HG03045 (cell line): ENCODE data around the gene NOL12.
"Not testable (repeated sequence)": the region's sequence is repeated elsewhere in the genome, so short reads cannot be mapped to it uniquely, and the experiment has no call there.

Experiments used
- ATAC-seq: cut with Tn5 transposase; IDR thresholded peaks from one replicate; pipeline ENCODE4 v1.9.1; 2021; ENCODE audit warnings: mild to moderate bottlenecking, moderate library complexity; ENCODE audit not compliant: unreplicated experiment

NOL12 gene

DNA sequence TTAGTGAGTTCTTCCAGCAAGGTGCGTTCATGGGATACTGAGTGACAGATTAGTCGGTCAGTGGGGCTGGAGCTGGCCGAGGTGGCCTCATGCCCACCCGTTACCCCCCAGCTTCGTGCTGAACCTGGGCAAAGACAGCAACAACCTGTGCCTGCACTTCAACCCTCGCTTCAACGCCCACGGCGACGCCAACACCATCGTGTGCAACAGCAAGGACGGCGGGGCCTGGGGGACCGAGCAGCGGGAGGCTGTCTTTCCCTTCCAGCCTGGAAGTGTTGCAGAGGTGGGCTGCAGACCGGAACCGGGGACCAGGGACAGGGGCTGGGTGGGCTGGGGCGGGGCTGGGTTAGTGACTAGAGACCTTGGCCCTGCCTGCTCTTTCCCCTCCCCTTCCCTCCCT is 7.8 kb upstream of the NOL12 start:
- no peak for ATAC-seq

DNA sequence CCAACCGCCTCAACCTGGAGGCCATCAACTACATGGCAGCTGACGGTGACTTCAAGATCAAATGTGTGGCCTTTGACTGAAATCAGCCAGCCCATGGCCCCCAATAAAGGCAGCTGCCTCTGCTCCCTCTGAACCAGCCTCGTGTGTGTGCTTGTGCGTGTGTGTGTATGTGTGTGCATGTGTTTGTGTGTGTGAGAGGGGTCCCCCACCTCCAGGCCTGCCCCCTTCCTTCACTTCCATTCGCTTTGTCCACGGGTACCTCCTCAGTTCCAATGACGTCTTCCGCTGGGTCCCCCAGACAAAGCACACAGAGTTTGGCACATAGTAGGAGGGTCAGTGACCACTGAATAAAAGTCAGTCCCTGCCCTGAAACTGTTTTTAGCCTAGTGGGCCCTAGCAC is 6.5 kb upstream of the NOL12 start:
- no peak for ATAC-seq

DNA sequence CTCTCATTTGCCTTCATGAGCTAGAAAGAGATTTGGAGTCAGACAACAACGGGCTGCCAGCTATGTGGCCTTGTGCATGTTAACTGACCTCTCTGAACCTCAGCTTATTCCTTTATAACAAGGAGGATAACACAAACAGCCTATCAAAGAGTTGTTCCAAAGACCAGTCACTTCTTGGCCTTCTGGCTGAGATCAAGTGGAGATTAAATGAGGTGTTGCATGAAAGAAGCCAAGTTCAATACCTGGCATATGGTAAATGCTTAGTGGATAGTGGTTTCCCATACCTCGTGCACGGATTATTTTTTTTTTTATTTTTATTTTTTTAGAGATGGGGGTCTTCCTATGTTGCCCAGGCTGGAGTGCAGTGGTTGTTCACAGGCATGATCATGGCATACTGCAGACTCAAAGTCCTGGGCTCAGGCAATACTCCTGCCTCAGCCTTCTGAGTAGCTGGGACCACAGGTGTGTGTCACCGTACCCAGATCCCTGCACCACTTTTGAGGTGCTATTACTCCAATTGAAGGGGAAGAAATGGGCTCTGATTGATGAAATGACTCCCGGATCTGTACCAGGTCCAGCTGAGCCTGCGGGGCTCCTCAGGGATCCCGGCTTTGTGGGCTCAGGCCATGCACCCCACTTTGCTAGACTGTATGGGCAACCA is 5.8 kb upstream of the NOL12 start:
- no peak for ATAC-seq

DNA sequence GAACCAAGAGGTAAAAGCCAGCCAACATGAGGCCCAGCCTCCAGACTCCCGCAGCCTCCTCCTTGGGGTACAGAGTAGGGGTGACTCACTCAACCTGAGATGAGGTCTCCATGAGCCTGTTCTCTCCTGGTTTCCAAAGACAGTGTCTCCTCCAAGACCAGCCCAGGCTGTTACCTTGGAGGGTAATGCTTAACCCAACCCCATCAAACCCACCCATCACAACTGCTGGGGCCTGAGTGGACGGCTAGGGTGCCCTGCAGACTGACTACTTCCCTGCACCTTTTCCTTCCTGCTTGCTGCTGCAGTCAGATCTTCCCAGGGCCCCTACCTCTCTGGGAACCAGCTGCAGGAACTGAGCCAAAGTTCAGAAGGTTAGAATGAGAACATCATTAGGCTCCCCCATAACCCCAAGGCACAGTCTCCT is 5.1 kb upstream of the NOL12 start:
- no peak for ATAC-seq

DNA sequence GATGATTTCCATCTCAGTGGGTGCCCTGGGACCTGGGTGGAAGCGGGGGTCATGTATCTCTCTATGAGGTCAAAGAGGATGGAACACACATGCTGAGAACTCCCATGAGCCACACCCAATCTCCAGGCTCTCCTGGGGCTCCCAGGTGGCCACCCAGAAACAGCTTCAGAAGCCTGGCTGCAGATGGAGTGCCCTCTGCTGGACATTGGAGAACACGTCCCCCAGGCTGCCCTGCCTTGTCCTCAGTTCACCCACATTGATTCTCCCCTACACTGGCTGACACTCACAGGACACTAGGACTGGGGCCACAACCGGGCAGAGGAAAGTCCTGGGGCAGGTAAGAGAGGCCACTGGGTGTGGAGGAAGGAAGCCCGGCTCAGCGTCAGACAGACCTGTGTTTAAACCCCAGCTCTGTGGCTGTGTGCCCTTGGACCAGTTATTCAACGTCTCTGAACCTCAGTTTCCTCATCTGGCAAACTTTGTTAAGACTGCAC is 4.5 kb upstream of the NOL12 start:
- no peak for ATAC-seq

DNA sequence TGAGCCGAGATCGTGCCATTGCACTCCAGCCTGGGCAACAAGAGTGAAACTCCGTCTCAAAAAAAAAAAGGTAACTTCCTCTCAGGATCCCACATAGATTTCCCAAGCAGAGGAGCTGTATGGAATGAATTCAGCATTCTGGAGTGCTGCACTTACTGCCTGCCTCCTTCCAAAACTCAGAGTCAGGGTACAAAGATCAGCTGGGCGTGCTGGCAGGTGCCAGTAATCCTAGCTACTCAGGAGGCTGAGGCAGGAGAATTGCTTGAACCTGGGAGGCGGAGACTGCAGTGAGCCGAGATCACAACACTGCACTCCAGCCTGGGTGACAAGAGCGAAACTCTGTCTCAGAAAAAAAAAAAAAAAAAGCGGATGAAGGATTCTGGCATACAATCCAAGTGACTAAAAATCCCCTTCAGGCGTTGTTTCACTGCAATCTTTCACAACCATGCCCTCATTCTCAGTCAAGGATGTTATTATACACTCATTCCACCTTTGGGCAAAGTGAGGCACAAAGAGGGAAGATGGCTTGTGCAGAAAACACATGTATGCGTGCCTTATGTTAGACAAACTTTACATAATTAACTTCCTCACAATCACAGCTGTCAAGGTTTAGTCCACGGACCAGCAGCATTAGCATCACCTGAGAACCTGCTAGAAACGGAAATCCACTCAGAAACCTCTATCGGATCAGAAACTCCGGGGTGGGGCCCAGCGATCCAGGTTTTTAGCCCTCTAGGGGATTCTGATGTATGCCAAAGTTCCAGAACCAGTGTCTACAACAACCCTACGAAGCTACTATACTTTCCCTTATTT is 1.1 kb upstream of the NOL12 start:
- no peak for ATAC-seq

DNA sequence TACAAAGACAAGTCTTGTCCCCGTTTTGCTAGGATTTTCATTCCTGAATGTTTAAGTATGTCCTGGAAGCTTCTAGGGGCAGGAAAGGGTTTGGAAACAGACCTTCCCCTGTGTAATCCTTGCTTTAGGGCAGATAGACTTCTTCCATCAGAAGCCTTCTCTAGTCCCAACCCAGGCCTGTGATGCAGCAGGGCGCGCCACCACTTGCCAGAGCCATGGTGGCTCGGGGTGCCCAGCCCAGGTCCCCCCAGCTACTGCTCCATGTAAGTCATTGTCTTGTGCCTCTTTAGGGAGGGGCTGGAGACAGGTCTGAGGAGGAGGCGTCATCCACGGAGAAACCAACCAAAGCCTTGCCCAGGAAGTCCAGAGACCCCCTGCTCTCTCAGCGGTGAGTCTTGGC is 4.3 kb downstream of the NOL12 start:
- ATAC-seq, result no peak

DNA sequence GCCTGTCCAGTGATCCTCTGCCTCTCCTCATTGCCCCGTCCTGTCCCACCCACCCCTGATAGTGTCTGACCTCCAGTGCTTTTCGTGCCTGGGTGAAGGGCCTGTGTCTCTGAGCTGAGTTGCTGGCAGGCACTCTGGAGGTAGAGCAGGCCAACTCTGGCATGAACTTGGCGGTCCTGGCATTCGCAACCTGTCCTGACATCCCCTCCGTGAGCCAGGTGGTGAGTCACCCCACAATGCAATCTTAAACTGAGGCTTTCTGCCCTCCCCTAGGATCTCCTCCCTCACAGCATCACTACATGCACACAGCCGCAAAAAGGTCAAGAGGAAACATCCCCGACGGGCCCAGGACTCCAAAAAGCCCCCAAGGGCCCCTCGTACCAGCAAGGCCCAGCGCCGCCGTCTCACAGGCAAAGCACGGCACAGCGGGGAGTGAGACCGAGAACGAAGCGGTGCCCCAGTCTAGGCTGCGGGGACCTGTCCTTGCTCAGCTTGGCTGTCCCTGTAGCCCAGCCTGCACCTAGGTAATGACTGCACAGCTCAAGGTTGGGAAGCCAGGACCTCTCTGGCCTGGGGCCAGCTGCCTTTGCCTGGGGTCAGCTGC is 4.9 kb downstream of the NOL12 start:
- no peak for ATAC-seq

DNA sequence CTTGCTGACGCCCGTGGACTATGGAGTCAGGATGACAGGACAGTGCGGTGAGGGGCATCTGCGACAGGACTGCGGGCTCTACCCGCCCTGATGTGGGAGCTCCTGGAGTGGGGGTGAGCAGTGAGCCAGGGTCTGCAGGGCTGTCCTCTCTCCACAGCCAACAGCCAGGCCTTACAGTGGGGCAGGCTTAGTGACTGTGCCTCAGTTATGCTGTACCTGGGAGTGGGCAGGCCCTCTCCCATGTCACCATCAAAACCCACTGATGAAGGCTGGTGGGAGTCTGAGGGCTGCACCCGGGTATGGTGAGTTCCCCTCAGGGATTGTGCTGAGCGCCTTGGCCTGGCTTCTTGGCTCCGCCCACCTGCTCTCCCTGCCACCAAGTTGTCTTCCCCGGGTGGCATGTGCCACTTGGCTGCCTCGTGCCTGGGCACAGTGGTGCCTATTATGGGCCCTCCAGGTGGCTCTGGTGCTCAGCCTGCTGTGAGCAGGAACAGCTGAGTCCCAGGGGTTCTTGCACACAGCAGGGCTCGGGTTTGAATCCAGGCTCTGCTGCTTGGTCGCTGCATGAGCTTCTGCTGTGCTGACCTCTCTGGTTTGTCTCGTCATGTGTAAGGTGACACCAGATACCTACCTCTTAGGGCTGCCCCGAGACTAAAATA is 6.6 kb downstream of the NOL12 start:
- no peak for ATAC-seq

DNA sequence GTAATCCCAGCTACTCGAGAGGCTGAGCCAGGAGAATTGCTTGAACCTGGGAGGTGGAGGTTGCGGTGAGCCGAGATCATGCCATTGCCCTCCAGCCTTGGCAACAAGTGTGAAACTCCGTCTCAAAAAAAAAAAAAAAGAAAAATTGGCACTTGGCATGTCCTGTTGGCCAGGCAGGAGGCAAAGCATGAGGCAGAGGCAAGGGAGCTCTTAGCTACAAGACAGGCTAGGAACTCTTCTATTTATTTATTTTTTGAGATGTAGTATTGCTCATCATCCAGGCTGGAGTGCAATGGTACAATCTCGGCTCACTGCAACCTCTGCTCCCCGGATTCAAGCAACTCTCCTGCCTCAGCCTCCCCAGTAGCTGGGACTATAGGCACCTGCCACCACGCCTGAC is 8.0 kb downstream of the NOL12 start:
- ATAC-seq, result not testable (repeated sequence)

DNA sequence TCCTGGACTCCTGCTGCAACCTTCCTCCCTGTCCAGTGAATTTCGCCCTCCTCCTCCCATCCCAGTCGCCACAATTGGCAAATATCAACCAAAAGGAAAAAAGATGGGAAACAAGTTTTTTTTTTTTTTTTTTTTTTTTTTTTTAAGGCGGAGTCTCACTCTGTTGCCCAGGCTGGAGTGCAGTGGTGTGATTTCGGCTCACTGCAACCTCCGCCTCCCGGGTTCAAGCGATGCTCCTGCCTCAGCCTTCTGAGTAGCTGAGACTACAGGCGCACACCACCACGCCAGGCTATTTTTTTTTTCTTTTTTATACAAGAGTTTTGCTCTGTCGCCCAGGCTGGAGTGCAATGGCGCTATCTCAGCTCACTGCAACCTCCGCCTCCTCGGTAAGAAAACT is 10.1 kb downstream of the NOL12 start:
- ATAC-seq, result not testable (repeated sequence)

DNA sequence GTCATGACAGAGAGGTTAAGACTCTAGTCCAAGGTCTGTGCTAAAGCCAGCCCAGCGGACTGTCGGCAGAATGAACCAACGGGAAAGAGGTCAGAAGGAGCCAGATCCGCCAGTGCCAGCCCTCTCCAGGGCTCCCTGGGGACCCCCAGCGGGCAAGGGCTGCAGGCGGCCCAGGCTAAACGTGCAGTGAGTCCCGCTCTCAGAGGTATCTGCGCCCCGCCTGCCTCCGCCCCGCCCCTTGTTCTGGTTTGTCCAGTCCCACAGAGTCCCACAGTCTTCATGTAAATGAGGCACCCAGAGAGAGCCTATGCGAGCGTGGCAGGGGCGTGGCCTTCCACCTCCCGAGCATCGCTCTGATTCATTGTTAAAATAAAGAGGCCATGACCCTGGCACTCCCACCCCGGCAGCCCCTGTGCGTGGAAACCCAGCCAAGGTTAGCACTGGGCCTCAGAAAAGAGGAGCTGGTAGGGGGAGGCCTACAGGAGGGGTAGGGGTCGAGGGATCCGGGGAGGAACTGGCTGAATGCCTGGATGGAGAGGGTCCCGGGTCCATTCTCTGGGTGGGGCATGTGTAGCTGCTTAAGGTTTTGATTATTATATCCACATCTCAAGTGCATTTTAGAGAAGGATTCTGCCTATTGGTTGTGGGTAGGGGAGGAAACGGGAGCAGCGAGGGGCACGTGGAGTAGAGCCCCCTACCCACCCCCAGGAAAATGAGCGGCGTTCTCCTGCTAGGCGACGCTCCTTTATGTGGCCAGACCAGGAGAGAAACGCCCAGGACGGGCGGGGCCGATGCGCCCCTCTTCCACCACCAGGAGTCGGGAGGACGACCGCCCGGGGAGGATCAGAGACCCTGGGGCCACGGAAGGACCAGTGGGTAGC is 10.8 kb downstream of the NOL12 start, which contains the start of gene TRIOBP:
Gene TRIOBP (plus strand): TSS at position 392 of the 881 bp plus-strand sequence. CDS start 4,318 bp downstream, outside the sequence.
- peak; percentile 78 for ATAC-seq

DNA sequence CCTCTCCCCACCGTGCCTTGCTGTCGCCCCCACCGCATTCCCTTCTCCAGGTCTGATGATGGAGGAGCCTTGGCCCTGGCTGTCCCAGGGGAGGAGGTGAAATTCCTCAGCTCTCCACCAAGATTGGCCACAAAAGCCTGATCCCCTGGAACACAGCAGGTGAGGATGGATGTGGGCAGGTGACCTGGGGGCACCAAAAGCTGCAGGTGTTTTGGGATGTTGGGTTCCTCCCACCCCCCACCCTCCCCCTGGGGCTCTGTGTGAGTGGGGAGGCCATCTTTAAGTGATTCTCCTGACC is 11.3 kb downstream of the NOL12 start:
- no peak for ATAC-seq

DNA sequence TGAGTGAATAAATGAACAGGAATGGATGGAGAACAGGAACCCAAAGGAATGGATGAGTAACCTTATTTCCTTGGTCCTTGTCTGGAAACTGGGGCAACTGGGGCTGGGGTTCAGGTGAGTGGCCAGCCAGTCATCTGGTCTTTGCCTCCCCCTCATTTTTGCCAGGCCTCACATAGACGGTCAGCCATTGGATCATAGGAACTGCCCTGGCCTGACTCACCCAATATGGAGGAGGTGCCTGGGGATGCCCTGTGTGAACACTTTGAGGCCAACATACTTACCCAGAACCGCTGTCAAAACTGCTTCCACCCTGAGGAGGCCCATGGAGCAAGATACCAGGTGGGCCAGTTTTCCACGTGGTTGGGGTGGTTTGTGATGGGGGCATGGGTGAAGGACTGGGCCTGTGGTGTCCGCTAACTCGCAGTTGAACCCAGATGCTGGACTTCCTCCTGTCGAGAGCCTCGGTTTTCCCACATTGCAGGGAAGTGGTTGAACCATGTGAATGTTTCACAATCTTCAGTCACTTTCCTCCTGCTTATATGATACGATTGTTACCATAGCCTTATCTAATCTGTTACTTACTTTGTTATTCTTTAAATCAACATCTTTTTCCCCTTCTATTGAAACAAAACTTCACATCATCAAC is 15.1 kb downstream of the NOL12 start:
- no peak for ATAC-seq

DNA sequence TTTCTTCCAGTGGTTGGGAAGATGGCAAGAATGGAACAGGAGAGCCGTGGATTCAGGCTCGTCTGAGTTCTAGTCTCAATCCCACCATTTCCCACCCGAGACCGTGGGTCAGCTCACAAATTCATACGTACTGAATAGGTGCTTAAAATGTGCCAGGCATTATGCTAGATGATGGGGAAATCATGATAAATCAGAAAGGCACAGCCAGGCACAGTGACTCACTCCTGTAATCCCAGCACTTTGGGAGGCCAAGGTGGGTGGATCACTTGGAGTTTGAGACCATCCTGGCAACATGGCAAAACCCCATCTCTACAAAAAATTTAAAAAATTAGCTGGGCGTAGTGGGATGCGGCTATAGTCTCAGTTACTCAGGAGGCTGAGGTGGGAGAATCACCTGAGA is 17.8 kb downstream of the NOL12 start:
- ATAC-seq, result no peak

DNA sequence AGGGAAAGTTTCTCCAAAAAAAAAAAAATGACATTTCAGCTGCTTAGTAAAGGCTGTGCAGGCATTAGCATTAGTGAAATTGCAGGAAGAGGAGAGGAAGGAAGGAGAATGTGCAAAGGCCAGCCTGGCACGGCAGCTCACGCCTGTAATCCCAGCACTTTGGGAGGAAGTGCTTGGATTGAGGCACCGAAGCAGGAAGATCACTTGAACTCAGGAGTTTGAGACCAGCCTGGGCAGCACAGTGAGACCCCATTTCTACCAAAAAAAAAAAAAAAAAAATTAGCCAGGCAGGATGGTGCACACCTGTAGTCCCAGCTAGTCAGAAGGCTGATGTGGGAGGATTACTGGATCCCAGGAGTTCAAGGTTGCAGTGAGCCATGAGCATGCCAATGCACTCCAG is 18.5 kb downstream of the NOL12 start:
- no peak for ATAC-seq

DNA sequence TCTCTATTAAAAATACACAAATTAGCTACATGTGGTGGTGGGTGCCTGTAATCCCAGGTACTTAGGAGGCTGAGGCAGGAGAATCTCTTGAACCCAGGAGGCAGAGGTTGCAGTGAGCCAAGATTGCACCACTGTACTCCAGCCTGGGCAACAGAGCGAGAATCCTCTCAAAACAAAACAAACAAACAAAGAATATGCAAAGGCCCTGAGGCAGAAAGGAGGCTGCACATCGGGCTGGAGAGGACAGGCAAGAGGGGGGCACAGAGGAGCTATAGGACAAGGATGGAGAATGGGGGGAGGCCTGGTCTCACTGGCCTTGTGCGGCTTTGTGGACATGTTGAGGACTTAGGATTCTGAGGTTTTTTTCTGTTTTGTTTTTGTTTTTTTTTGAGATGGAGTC is 19.1 kb downstream of the NOL12 start:
- no peak for ATAC-seq

DNA sequence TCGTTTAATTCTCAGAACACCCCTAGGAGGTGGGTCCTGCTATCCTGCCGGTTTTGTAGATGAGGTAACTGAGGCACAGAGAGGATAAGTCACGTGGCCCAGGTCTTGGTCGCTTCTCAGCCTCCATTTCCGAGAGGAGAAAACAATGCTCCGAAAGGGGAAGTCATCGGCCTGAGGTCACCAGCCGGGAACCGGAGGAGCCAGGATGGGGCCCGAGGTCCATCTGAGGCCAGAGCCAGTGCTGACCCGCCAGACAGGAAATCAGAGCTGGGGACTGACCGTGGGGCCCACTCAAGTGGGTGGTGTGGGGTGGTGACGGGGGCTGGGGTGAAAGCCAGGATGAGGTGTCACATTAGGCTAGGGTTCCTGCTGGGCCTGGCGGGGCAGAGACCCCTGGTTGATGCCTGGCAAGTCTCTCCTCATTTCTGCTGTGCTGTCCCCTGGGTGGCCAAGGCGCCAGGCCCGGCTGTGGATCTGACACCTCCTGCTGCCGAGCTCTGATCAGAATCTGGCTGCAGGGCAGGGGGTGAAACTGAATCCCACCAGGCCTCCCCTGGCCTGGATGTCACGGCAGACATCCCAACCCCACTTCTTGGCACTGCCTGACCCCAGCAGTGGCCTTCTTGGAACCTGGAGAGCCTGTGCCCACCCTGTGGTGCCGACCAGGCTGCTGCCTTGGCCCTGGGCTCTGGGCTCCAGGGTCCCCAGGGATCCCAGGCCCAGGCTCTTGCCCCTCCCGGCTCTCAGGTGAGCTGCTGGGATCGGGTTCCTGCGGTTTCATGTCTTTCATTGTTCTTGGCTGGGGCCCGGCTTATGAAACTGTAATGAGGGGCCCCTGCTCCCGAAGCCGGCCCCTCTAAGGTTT is 22.7 kb downstream of the NOL12 start:
- no peak for ATAC-seq

DNA sequence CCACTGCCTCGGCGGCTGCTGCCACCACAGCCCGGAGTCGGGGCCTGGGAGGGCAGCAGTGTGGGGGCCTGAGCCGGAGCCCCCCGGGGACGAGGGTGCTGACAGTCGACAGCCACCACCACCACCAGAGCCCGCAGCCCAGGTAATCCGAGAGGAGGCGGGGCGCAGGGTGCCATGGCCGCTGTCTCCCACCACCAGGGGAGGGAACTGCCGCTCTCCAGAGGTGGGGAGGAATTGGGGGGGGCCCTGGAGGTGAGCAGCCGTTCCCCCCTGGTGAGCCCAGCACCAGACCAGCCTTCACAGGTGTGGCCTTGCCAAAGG is 23.3 kb downstream of the NOL12 start:
- ATAC-seq, result no peak
